GM18519 (cell line): ENCODE measurements around the gene TSPY4.
"Not testable (repeated sequence)": the region's sequence is repeated elsewhere in the genome, so short reads cannot be mapped to it uniquely, and the experiment has no call there.

Source experiments
- ATAC-seq: cut with Tn5 transposase; IDR thresholded peaks from one replicate; pipeline ENCODE4 v1.9.1; 2021; ENCODE audit warnings: mild to moderate bottlenecking, moderate library complexity; ENCODE audit not compliant: unreplicated experiment, low FRiP score

The TSPY4 gene, protein sequence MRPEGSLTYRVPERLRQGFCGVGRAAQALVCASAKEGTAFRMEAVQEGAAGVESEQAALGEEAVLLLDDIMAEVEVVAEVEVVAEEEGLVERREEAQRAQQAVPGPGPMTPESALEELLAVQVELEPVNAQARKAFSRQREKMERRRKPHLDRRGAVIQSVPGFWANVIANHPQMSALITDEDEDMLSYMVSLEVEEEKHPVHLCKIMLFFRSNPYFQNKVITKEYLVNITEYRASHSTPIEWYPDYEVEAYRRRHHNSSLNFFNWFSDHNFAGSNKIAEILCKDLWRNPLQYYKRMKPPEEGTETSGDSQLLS

DNA sequence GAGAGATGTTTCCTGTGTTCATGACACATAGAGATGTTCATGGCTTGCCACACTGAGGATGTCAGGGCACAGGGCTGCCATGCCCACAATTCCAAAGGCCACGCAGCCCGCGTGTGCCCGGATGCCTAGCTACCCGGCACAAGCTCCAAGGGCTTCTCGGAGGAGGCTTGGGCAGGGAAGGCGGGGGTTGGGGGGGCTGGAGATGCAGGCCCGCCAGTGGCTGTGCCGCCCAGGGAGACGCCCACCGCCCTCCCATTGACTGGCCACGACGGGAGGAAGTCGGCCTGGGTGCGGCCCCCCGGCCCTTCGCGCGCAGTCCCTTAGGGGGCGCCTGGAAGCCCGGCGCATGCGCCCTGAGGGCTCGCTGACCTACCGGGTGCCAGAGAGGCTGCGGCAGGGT is at the start of gene TSPY4:
Gene TSPY4 (plus strand): TSS at position 301 of the 400 bp plus-strand sequence. CDS start 46 bp downstream, at position 347.
- ATAC-seq = not testable (repeated sequence)

DNA sequence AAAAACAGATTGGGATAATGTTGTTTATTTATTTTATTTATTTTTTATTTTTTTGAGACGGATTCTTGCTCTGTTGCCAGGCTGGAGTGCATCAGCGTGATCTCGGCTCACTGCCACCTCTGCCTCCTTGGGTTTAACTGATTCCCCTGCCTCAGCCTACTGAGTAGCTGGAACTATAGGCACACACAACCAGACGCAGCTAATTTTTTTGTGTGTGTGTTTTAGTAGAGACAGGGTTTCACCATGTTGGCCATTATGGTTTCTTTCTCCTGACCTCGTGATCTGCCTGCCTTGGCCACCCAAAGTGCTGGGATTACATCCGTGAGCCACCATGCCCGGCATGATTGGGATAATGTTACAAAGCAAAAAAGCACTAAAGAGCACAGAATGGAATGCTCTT is 16.3 kb upstream of the TSPY4 start:
- ATAC-seq = no peak

- ATAC-seq = not testable (repeated sequence)
Measured at GRCh38 chrY:9357497-9357896, 20.2 kb downstream of the TSPY4 start, which contains the start of gene TSPY8. TSPY8 (plus strand) TSS chrY:9357797; CDS start chrY:9357843, 46 bp downstream.
